ENCODE data around the gene HEYL.
"Not testable (repeated sequence)": the region's sequence is repeated elsewhere in the genome, so short reads cannot be mapped to it uniquely, and the experiment has no call there.

HEYL gene

DNA sequence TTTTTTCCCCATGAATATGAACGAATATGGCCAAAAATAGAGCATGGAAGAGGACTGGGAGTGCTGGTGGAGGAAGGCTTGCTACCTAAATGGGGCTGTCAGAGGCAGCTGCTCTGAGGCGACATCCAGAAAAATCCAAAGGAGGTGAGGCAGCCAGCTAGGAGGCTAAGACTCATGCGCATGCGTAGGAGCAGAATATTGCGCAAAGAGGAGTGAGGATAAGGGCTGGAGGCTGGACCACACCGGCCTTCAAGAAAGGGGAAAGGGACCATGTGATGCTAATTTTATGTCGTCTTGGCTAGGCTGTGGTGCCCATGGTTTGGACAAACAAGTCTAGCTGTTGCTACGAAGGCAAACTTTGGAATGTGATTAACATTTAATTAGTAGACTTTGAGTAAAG, 30.5 kb downstream of the HEYL start:
- no peak overlapping the region for H2AFZ ChIP-seq (ENCODE audit: low read depth)
- TF ChIP-seq, protein P1, sequence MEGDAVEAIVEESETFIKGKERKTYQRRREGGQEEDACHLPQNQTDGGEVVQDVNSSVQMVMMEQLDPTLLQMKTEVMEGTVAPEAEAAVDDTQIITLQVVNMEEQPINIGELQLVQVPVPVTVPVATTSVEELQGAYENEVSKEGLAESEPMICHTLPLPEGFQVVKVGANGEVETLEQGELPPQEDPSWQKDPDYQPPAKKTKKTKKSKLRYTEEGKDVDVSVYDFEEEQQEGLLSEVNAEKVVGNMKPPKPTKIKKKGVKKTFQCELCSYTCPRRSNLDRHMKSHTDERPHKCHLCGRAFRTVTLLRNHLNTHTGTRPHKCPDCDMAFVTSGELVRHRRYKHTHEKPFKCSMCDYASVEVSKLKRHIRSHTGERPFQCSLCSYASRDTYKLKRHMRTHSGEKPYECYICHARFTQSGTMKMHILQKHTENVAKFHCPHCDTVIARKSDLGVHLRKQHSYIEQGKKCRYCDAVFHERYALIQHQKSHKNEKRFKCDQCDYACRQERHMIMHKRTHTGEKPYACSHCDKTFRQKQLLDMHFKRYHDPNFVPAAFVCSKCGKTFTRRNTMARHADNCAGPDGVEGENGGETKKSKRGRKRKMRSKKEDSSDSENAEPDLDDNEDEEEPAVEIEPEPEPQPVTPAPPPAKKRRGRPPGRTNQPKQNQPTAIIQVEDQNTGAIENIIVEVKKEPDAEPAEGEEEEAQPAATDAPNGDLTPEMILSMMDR (conservative IDR thresholded peaks at IDR 0.05; ENCODE audit: low read depth, low read length): no peak
- peaks cover 8% of the 10 kb centered on the region for H3K4me1 ChIP-seq (ENCODE audit: low read depth, poor library complexity, severe bottlenecking)
- H3K27me3 ChIP-seq (ENCODE audit: insufficient read depth, low read depth): no peaks in the 10 kb centered on the region
- H3K36me3 ChIP-seq (ENCODE audit: insufficient read depth): no peaks in the 10 kb centered on the region
- no peak overlapping the region for H3K4me3 ChIP-seq (IDR thresholded peaks at IDR 0.05; ENCODE audit: insufficient read depth, low read depth, low read length)
- no peak overlapping the region for H3K4me2 ChIP-seq
- H3K9ac ChIP-seq: no peak overlapping the region
- no peaks in the 10 kb centered on the region for H3K79me2 ChIP-seq (ENCODE audit: insufficient read depth, low read depth)
- no peak overlapping the region for H3K27ac ChIP-seq
- H4K20me1 ChIP-seq (ENCODE audit: insufficient read depth): no peaks in the 10 kb centered on the region

DNA sequence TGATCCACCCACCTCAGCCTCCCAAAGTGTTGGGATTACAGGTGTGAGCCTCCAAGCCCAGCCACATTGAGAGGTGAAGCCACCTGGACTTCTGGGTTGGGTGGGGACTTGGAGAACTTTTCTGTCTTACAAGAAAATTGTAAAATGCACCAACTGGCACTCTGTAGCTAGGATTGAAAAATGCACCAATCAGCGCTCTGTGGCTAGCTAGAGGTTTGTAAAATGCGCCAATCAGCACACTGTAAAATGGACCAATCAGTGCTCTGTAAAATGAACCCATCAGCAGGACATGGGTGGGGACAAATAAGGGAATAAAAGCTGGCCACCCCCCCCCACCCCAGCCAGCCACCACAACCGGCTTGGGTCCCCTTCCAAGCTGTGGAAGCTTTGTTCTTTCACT, 35.8 kb downstream of the HEYL start:
- H3K4me1 ChIP-seq (ENCODE audit: low read depth, poor library complexity, severe bottlenecking): peaks cover 26% of the 10 kb centered on the region
- not testable (repeated sequence) for H4K20me1 ChIP-seq (ENCODE audit: insufficient read depth); H3K27ac ChIP-seq; H3K9ac ChIP-seq; H3K36me3 ChIP-seq (ENCODE audit: insufficient read depth); H3K79me2 ChIP-seq (ENCODE audit: insufficient read depth, low read depth); H2AFZ ChIP-seq (ENCODE audit: low read depth); H3K4me2 ChIP-seq; H3K27me3 ChIP-seq (ENCODE audit: insufficient read depth, low read depth); H3K4me3 ChIP-seq (IDR thresholded peaks at IDR 0.05; ENCODE audit: insufficient read depth, low read depth, low read length)

DNA sequence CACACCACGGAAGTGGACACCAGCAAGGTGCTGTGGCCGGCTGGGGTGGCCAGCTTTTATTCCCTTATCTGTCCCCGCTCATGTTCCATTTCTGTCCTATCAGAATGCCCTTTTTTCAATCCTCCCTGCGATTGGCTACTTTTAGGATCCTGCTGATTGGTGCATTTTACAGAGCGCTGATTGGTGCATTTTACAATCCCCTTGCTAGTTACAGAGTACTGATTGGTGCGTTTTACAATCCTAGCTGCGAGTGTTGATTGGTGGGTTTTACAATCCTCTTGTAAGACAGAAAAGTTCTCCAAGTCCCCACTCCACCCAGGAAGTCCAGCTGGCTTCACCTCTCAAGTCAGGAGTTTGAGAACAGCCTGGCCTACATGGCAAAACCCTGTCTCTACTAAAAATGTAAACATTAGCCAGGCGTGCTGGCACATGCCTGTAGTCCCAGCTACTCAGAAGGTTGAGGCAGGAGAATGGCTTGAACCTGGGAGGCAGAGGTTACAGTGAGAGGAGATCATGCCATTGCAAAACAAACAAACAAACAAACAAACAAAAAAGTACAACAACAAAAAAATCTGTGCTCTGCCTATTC, 37.7 kb downstream of the HEYL start:
- H3K4me2 ChIP-seq; H3K79me2 ChIP-seq (ENCODE audit: insufficient read depth, low read depth); H3K36me3 ChIP-seq (ENCODE audit: insufficient read depth); H3K9ac ChIP-seq; H4K20me1 ChIP-seq (ENCODE audit: insufficient read depth); H3K27ac ChIP-seq; H3K4me3 ChIP-seq (IDR thresholded peaks at IDR 0.05; ENCODE audit: insufficient read depth, low read depth, low read length); H3K27me3 ChIP-seq (ENCODE audit: insufficient read depth, low read depth); H2AFZ ChIP-seq (ENCODE audit: low read depth): not testable (repeated sequence)
- peaks cover 45% of the 10 kb centered on the region for H3K4me1 ChIP-seq (ENCODE audit: low read depth, poor library complexity, severe bottlenecking)

DNA sequence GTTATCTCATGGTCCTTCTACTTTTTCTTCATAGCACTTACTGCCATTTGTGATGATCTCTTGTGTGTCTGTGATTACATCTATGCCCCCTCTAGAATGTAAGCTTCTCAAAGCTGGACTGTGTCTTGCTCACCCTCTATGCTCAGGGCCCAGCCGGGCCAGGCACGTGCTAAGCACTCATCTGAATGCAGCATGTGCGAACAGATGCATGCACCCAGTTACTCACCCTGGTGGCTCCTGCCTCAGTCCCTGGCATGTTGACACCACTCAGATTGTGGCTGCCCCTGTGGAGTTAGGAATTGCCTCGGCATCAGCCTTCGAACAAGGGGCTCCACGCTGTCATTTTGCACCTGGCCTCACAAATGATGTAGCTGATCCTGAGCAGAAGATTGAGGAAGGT, 43.3 kb downstream of the HEYL start:
- Histone ChIP-seq H3K4me2 (no peak overlapping the region; the same call in 1 of the 2 replicates), H3K9ac (no peak overlapping the region), H4K20me1 (ENCODE audit: insufficient read depth) (no peaks in the 10 kb centered on the region), H3K4me3 (IDR thresholded peaks at IDR 0.05; ENCODE audit: insufficient read depth, low read depth, low read length) (no peak overlapping the region), H3K36me3 (ENCODE audit: insufficient read depth) (no peaks in the 10 kb centered on the region), H3K27me3 (ENCODE audit: insufficient read depth, low read depth) (no peaks in the 10 kb centered on the region), H3K4me1 (ENCODE audit: low read depth, poor library complexity, severe bottlenecking) (peaks cover 51% of the 10 kb centered on the region), H3K27ac (no peak overlapping the region), H3K79me2 (ENCODE audit: insufficient read depth, low read depth) (no peaks in the 10 kb centered on the region), H2AFZ (ENCODE audit: low read depth) (no peak overlapping the region)
- TF ChIP-seq, protein P1 (conservative IDR thresholded peaks at IDR 0.05; ENCODE audit: low read depth, low read length): no peak

DNA sequence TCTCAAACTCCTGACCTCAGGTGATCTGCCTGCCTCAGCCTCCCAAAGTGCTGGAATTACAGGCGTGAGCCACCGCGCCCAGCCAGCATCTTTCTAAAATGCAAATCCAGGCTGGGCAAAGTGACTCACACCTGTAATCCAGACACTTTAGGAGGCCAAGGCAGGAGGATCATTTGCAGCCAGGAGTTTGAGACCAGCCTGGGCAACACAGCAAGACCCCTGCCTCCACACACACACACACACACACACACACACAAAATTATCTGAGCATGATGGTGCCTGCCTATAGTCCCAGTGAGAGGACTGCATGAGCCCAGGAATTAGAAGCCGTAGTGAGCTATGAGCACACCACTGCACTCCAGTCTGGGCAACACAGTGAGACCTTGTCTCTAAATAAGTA, 46.1 kb downstream of the HEYL start:
- Histone ChIP-seq H3K36me3 (ENCODE audit: insufficient read depth) (no peaks in the 10 kb centered on the region), H3K27me3 (ENCODE audit: insufficient read depth, low read depth) (no peaks in the 10 kb centered on the region), H3K4me2 (no peak overlapping the region), H4K20me1 (ENCODE audit: insufficient read depth) (no peaks in the 10 kb centered on the region), H2AFZ (ENCODE audit: low read depth) (no peak overlapping the region), H3K9ac (no peak overlapping the region), H3K4me1 (ENCODE audit: low read depth, poor library complexity, severe bottlenecking) (peaks cover 36% of the 10 kb centered on the region), H3K27ac (no peak overlapping the region), H3K4me3 (IDR thresholded peaks at IDR 0.05; ENCODE audit: insufficient read depth, low read depth, low read length) (no peak overlapping the region), H3K79me2 (ENCODE audit: insufficient read depth, low read depth) (no peaks in the 10 kb centered on the region)
- TF ChIP-seq, protein P1 (conservative IDR thresholded peaks at IDR 0.05; ENCODE audit: low read depth, low read length): no peak
